Measurements from ENCODE around the gene KLRB1.
"Not testable (repeated sequence)": the region's sequence is repeated elsewhere in the genome, so short reads cannot be mapped to it uniquely, and the experiment has no call there.

- TF ChIP-seq CTCF, POLR2A (IDR thresholded peaks at IDR 0.05): not testable (repeated sequence)
Observed at GRCh38 chr12:9618906-9619305, 11.2 kb upstream of the KLRB1 start.
